ENCODE measurements around the gene RAC3. TPM values are rescaled to one million over a fixed set of nuclear protein-coding genes. Genes with fewer than 3 reads are reported as not detected.

Gene RAC3
- total RNA-seq, 1 experiment from 2014 or later = 120 TPM

DNA sequence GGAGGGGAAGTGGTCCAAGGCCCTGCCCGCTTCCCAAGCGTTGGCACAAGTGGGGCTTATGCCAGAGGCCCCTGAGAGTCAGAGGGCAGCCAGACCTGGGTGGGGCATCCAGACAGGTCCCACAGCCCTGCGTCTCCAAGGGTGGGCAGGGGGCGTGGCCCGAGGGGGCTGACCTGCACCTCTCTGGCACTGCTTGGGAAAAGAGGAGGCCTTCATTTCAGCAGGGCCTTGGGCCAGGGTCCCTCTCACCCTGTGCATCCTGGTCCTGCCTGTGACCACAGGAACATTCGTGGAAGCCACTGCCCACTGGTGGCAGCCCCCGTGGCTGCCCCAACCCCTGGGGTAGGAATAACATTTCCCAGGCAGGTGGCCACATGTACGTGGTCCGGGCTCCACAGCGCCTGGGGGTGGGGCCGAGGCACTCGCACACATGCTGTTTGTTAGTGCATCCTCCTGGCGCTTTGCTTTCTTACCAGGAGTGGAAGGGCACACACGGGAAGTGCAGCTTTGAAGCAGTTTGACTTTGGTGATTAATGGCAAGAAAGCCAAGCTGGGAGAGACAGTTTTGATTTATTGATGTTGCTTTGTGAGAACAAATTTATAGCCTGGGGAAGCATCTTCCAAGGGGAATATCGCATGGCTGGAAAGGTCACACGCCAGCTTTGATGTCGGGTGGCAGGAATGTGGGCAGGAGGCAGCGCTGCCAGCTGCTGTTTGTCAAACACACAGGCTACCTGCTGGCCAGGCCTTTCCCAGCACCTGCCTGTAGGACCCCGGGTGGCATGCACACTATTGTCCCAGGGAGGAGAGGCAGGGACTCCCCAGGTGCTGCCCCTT is 13.1 kb upstream of the RAC3 start:
- ChIA-PET POLR2A (no interaction called here), RAD21 (ENCODE audit: low non-redundant PET in 1 of 2, low total read pairs in 2 of 2, uncharacterized antibody in 2 of 2, unreplicated experiment in 2 of 2) (no interaction called here), CTCF (interaction anchor here (1.2 kb wide), 1 partner anchor 59 kb away, joined by 3 read pairs; no protein-coding TSS in a partner anchor)
- Histone ChIP-seq H3K36me3 (ENCODE audit: control insufficient read depth in 1 of 2, insufficient read depth in 2 of 2, low read length in 2 of 2) (peaks cover 0 to 10% of the 10 kb centered on the region in 2 experiments; a peak in 1 of 4 replicates), H3K4me1 (ENCODE audit: control insufficient read depth in 1 of 2, insufficient read depth in 2 of 2, low read length in 2 of 2) (peaks cover 21 to 36% of the 10 kb centered on the region in 2 experiments), H3K9ac (ENCODE audit: low read length) (no peak overlapping the region), H3K27ac (ENCODE audit: low read depth, low read length) (peak overlapping the region; percentile 36; the same call in 1 of the 2 replicates), H3K27me3 (ENCODE audit: insufficient read depth, low read length) (no peaks in the 10 kb centered on the region), H3K9me2 (ENCODE audit: insufficient read depth) (no peaks in the 10 kb centered on the region), H3K4me2 (ENCODE audit: low read length) (no peak overlapping the region), H4K20me1 (ENCODE audit: insufficient read depth) (peaks cover 4% of the 10 kb centered on the region; the same call in 1 of the 2 replicates), H3K9me3 (ENCODE audit: control insufficient read depth in 1 of 2, insufficient read depth in 1 of 2, low read depth in 1 of 2, low read length in 2 of 2) (no peaks in the 10 kb centered on the region), H3K79me2 (ENCODE audit: insufficient read depth, low read length) (peaks cover 35% of the 10 kb centered on the region), H2AFZ (ENCODE audit: low read depth, low read length, poor library complexity, severe bottlenecking) (no peak overlapping the region), H3K4me3 (replicated peaks in 1 of 2; ENCODE audit: low read depth in 1 of 2, low read length in 2 of 2) (no peak overlapping the region)
- BruUV-seq (replicated peaks) = no TSS peak
- intact Hi-C loops (cut with micrococcal nuclease) = no loop called here
- TF ChIP-seq SP1 (IDR thresholded peaks at IDR 0.05; ENCODE audit: low read depth) = no peak
- TF ChIP-seq, protein P1, sequence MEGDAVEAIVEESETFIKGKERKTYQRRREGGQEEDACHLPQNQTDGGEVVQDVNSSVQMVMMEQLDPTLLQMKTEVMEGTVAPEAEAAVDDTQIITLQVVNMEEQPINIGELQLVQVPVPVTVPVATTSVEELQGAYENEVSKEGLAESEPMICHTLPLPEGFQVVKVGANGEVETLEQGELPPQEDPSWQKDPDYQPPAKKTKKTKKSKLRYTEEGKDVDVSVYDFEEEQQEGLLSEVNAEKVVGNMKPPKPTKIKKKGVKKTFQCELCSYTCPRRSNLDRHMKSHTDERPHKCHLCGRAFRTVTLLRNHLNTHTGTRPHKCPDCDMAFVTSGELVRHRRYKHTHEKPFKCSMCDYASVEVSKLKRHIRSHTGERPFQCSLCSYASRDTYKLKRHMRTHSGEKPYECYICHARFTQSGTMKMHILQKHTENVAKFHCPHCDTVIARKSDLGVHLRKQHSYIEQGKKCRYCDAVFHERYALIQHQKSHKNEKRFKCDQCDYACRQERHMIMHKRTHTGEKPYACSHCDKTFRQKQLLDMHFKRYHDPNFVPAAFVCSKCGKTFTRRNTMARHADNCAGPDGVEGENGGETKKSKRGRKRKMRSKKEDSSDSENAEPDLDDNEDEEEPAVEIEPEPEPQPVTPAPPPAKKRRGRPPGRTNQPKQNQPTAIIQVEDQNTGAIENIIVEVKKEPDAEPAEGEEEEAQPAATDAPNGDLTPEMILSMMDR (IDR thresholded peaks at IDR 0.05 in 2 of 3, conservative IDR thresholded peaks at IDR 0.05 in 1 of 3; ENCODE audit: borderline replicate concordance in 1 of 3, insufficient read depth in 1 of 3, low read depth in 2 of 3, low read length in 2 of 3) = no peak; a peak in 1 of 6 replicates
- peak; percentile 23 for TF ChIP-seq TCF7L2 (IDR thresholded peaks at IDR 0.05; ENCODE audit: borderline replicate concordance, extremely low read depth, insufficient read depth, insufficient read length)
- ATAC-seq (no peak), DNase-seq (ENCODE audit: low read depth, low spot score) (no peak)
